ENCODE measurements around the gene AEBP1.

- no peak for TF ChIP-seq CTCF (IDR thresholded peaks at IDR 0.05)
- TF ChIP-seq POLR2AphosphoS5 (IDR thresholded peaks at IDR 0.05): no peak
These were observed 601 bp upstream of the AEBP1 start for GRCh38 chr7:44103566-44103922.
